IPS-NIHi7 (cell line): ENCODE results near the gene TUBG1.
A peak's percentile ranks its signal among the peaks of the same experiment; 100 is the strongest.

Source experiments
- DNase-seq: peaks from one replicate; pipeline ENCODE4 v3.0.0; 2012; ENCODE audit warnings: mixed read lengths; ENCODE audit errors: extremely low spot score

Gene TUBG1

DNA sequence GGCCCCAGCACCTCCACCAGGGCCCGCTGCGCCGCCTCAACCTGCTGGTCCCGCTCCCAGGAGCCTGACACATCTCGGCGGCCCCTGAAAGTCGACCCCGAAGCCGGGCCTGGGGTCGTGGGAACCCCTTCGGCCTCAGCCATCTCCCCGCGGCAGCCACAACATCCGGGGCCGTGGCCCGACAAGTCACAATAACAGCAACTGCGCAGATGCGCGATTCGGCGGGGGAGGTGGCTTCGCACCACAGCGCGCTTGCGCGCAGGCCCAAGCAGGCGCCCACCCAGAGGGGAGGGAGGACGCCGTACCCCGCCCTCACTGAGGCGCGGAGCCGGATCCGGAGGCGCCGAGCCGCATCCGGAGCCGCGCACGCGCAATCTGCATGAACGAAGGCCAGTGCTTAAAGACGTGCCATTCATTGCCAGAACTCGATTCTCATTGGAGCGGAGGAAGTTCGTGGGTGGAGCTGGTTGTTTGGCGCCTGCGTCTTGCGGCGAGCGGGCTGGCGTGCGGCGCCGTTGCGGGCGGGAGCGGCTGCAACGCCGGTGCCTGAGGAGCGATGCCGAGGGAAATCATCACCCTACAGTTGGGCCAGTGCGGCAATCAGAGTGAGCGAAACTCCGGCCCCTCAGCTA is at the start of gene TUBG1, which contains the start of gene RETREG3:
Gene TUBG1, plus strand, starts transcription at position 502 of the 632 bp plus-strand sequence. Its CDS starts 55 bp downstream, at position 557.
Gene RETREG3, minus strand, starts transcription at position 193 of the 632 bp plus-strand sequence. Its CDS starts 50 bp downstream, at position 143.
- DNase-seq: peak; percentile 99

- DNase-seq: no peak
Observed at GRCh38 chr17:42560246-42560645, 49.2 kb upstream of the TUBG1 start.

- peak; percentile 97 for DNase-seq
Observed at GRCh38 chr17:42561897-42562387, 47.5 kb upstream of the TUBG1 start, which contains the start of gene COASY. Gene COASY, plus strand, starts transcription at chr17:42562148. Its CDS starts 475 bp downstream, at chr17:42562623.

DNA sequence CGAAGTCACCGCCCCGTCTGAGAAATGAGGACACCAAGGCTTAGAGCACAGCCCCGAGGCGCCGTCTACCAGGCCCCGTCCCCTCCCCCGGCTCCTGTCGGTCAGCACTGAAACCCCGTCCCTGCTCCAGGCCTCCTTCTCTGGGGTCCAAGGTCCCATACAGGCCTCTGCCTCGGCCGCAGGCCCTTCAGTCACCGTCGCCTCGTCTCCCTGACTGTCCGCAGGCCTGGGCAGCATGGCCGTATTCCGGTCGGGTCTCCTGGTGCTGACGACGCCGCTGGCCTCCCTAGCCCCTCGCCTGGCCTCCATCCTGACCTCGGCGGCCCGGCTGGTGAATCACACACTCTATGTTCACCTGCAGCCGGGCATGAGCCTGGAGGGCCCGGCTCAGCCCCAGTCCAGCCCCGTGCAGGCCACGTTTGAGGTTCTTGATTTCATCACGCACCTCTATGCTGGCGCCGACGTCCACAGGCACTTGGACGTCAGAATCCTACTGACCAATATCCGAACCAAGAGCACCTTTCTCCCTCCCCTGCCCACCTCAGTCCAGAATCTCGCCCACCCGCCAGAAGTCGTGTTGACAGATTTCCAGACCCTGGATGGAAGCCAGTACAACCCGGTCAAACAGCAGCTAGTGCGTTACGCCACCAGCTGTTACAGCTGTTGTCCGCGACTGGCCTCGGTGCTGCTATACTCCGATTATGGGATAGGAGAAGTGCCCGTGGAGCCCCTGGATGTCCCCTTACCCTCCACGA is 46.9 kb upstream of the TUBG1 start:
- DNase-seq: no peak

GRCh38 chr17:42563143-42563509 is 46.4 kb upstream of the TUBG1 start:
- no peak for DNase-seq

- DNase-seq: no peak
Observed at GRCh38 chr17:42563543-42563942, 45.9 kb upstream of the TUBG1 start.

DNA sequence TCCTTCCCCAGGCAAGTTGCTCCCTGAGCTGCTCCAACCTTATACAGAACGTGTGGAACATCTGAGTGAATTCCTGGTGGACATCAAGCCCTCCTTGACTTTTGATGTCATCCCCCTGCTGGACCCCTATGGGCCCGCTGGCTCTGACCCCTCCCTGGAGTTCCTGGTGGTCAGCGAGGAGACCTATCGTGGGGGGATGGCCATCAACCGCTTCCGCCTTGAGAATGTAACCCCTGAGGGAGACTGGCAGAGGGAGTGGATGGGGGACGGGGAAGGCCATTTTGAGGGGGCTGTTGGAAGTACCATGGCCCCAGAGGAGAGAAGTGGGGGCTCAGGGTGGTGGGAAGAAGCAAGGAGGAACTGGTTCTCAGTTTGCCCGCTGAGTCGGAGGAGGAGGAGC is 45.5 kb upstream of the TUBG1 start:
- DNase-seq: no peak

- DNase-seq: no peak
Observed at GRCh38 chr17:42564815-42565522, 44.5 kb upstream of the TUBG1 start.

DNA sequence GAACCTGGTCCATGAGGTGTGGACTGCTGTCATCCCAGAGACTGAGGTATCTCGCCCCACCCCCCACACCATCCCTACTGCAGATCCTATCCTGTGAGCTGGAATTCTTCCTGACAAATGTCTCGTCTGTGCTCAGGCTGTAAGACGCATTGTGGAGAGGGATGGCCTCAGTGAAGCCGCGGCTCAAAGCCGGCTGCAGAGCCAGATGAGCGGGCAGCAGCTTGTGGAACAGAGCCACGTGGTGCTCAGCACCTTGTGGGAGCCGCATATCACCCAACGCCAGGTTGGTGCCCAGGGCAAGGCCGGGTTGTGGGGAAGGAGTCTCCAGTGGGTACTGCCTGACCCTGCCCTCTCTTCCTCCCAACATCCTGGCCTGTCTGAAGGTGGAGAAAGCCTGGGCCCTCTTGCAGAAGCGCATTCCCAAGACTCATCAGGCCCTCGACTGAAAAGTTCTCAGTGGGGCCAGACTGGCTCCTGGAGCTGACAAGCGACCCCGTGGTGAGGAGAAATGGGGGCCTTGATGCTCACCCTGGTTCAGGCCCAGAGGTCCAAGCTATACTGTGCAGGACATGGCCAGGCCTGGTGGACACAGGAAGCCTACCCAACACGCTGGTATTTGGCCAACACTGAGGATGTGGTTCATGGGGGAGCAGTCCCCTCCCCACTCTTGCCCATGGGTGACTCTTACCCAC is 43.8 kb upstream of the TUBG1 start:
- no peak for DNase-seq

- no peak for DNase-seq
Observed at GRCh38 chr17:42566215-42566882, 43.1 kb upstream of the TUBG1 start.

DNA sequence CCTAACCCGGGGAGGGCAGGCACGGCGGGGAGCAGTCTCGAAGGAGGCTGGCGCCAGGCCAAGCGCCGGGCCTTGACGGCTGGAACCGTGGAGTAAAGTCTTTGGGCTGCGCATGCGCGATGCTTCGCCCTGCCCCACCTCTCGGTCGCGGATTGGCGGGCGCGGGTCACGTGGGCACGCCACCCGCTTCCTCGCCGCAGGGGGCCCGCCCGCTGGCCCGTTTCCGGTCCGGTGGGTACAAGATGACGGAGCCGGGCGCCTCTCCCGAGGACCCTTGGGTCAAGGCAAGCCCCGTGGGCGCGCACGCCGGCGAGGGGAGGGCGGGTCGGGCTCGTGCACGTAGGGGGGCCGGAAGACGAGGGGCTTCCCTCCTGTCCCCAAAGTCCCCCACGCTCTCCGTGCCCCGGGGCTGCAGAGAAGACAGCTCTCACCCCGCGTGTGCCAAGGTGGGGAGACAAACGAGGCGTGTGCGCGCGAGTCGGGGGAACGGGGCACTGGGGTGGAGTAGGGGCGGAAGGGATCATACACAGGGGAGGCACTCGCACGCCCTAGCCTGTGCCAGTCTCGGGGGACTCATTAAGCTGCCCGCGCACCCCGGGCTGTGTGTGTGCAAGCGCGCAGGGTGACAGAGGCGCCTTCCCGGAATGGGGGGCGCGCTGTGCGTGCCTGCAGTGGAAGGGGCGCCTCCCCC is 42.5 kb upstream of the TUBG1 start, which contains the start of gene MLX:
Gene MLX, plus strand, starts transcription at position 218 of the 691 bp plus-strand sequence. Its CDS starts 25 bp downstream, at position 243.
- peak; percentile 100 for DNase-seq

- DNase-seq: no peak
Observed at GRCh38 chr17:42568341-42569111, 41.0 kb upstream of the TUBG1 start.

- no peak for DNase-seq
Observed at GRCh38 chr17:42571435-42572225, 37.9 kb upstream of the TUBG1 start.

DNA sequence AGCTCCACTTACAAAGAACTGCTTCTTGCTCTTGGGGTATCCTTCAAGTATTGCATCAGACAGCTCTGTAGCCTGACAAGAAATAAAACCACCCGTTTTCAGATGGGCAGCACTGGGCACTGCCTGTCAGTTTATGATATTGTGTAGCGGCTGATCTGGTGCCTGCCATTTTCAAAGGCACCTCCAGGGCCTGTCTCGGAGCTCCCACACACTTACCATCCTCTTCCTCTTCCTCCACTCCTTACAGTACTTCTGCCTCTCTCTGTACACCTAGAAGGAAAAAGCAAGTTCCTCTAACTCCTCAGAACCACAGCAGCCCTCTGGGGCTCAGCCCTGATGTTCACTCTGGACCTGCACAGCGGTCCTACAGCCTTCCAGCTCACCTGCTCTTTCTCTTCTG is 36.4 kb upstream of the TUBG1 start:
- no peak for DNase-seq

- no peak for DNase-seq
Observed at GRCh38 chr17:42574463-42574862, 35.0 kb upstream of the TUBG1 start.

- DNase-seq: no peak
Observed at GRCh38 chr17:42577140-42577531, 32.3 kb upstream of the TUBG1 start.

GRCh38 chr17:42577532-42578281 is 31.8 kb upstream of the TUBG1 start, which contains the start of gene PSMC3IP:
Gene PSMC3IP, minus strand, starts transcription at chr17:42577729. Its CDS starts 43 bp downstream, at chr17:42577686.
- DNase-seq: peak; percentile 98
